ENCODE results near the gene VSTM5.

DNA sequence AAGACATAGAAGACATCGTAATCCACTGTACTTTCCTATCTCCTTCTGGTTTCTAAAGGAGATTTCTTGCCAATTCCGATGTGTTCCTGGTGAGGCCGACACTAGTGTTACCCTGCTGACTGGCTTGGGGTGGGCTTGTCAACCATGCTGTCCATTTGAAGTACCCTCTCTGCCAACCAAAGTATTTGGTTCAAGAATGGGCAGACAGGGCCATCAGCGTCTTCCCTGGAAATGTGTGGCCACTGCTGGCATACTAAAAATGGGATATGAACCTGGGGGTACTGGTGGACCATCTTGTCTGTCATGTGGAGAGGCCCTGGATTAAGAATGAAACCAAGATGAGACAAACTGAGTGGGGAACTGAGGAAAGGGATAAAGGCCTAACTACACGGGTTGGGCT lies 1.8 kb upstream of the VSTM5 start:
- TF ChIP-seq YY1 (IDR thresholded peaks at IDR 0.05; ENCODE audit: low read depth, low read length), result no peak
- no peak for TF ChIP-seq RAD21 (IDR thresholded peaks at IDR 0.05 in 1 of 2, conservative IDR thresholded peaks at IDR 0.05 in 1 of 2; ENCODE audit: low read depth in 2 of 2, low read length in 2 of 2)
- no peak for TF ChIP-seq SUZ12 (IDR thresholded peaks at IDR 0.05; ENCODE audit: low read length)
- no peak for TF ChIP-seq CBX8 (IDR thresholded peaks at IDR 0.05; ENCODE audit: borderline replicate concordance, low read depth, low read length)
- no peak for TF ChIP-seq CREB1 (IDR thresholded peaks at IDR 0.05)
- TF ChIP-seq POLR2AphosphoS5 (IDR thresholded peaks at IDR 0.05; ENCODE audit: low read depth, low read length), result no peak
- TF ChIP-seq EP300 (IDR thresholded peaks at IDR 0.05; ENCODE audit: borderline replicate concordance in 1 of 2, low read depth in 2 of 2, low read length in 2 of 2), result no peak
- TF ChIP-seq, protein P1, sequence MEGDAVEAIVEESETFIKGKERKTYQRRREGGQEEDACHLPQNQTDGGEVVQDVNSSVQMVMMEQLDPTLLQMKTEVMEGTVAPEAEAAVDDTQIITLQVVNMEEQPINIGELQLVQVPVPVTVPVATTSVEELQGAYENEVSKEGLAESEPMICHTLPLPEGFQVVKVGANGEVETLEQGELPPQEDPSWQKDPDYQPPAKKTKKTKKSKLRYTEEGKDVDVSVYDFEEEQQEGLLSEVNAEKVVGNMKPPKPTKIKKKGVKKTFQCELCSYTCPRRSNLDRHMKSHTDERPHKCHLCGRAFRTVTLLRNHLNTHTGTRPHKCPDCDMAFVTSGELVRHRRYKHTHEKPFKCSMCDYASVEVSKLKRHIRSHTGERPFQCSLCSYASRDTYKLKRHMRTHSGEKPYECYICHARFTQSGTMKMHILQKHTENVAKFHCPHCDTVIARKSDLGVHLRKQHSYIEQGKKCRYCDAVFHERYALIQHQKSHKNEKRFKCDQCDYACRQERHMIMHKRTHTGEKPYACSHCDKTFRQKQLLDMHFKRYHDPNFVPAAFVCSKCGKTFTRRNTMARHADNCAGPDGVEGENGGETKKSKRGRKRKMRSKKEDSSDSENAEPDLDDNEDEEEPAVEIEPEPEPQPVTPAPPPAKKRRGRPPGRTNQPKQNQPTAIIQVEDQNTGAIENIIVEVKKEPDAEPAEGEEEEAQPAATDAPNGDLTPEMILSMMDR (IDR thresholded peaks at IDR 0.05; ENCODE audit: control extremely low read depth in 1 of 3, insufficient read depth in 1 of 3, low read depth in 1 of 3, low read length in 3 of 3), result no peak
- TF ChIP-seq, protein P2, sequence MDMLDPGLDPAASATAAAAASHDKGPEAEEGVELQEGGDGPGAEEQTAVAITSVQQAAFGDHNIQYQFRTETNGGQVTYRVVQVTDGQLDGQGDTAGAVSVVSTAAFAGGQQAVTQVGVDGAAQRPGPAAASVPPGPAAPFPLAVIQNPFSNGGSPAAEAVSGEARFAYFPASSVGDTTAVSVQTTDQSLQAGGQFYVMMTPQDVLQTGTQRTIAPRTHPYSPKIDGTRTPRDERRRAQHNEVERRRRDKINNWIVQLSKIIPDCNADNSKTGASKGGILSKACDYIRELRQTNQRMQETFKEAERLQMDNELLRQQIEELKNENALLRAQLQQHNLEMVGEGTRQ (IDR thresholded peaks at IDR 0.05; ENCODE audit: low read length), result no peak
- TF ChIP-seq E2F6 (IDR thresholded peaks at IDR 0.05), result no peak
- no peak for TF ChIP-seq SIX5 (IDR thresholded peaks at IDR 0.05; ENCODE audit: low read depth, low read length)
- no peak for TF ChIP-seq POLR2A (IDR thresholded peaks at IDR 0.05; ENCODE audit: control extremely low read depth in 1 of 2, low read depth in 2 of 2, low read length in 2 of 2)
- no peak for TF ChIP-seq EZH2 (IDR thresholded peaks at IDR 0.05; ENCODE audit: low read depth, low read length, severe bottlenecking)
- TF ChIP-seq HDAC6 (IDR thresholded peaks at IDR 0.05; ENCODE audit: low read depth, low read length), result no peak
